HG02840 (cell line): ENCODE measurements around the gene EIF2D.

Experiments
- ATAC-seq: cut with Tn5 transposase; IDR thresholded peaks from one replicate; pipeline ENCODE4 v1.9.1; 2021; ENCODE audit warnings: mild to moderate bottlenecking, moderate library complexity, moderate number of reproducible peaks; ENCODE audit not compliant: unreplicated experiment, low FRiP score

EIF2D gene

DNA sequence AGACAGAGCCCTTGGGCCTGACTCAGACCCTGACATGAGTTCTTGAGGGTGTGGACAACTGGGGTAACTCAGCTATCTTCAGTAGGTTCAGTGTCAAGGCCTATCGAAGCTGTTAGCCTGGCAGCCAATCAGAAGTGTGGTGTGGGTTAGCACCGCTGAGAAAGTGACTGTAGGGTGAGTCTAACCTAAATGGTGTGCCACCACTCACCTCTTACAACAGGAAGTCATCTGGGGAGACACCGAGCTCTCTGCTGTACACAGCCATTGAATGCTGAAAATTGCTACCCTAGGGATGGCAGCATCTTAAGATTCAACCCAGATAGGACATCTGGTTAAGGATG lies 60.3 kb downstream of the EIF2D start:
- no peak for ATAC-seq

DNA sequence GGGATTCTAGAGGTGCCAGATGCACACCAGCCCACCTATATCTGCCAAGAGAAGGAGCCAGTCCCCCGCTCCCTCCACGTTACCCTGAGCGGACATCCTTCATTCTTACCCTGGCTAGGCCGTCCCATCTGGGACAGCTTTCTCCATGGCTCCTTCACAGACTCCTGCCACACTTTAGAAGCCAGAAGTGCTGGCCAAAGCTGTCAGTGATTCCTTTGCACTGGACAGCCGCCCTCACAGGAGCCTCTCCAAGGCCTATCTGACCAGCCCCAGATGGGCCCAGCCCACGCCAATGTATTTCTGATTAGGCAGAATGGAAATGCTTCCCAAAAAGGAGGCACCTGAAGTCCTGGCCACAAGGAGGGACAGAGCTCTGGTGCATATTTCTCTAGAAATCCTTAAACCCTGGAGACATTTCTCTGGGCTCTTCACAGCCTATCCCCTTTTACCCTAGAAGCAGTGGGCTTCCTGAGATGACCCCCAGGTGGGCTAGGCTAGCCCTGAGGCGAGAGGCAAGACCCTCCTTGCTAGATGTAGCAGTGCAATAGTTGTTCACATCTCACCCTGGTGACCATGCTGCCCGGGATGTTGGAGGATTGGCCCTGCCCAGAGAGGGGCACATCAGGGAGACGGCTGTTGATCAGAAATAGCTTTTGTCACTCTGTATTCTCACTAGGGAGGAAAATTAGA lies 60.8 kb downstream of the EIF2D start:
- no peak for ATAC-seq

DNA sequence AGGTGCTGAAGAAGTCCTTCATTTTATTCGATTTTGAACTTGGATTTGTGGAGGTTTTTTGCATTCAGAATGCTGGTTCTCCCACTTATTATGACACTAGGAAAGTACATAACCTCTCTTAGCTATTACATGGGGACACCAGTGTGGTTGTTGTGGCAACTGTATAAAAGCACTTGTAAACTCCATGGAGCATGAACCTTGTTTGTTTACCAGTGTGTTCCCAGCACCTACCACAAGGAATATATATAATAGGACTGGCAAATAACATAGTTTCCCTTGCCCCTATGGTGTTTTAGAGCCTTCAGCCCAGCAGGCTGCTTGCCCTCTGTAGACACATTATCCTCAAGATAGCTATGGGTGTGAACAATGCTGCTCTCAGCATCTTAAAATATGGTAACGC lies 61.8 kb downstream of the EIF2D start:
- ATAC-seq: no peak

DNA sequence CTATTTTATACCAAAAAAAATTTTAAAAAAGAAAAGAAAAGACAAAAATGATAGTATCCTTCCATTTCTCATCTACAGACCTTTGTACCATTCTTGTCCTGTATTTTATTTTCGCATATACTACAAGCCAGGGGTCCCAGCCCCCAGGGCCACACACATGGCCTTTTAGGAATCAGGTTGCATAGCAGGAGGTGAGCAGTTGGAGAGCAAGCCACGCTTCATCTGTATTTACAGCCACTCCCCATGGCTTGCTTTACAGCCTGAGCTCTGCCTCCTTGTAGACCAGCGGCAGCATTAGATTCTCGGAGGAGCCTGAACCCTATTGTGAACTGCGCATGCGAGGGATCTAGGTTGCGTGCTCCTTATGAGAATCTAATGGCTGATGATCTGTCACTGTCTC lies 65.2 kb downstream of the EIF2D start:
- ATAC-seq: no peak

DNA sequence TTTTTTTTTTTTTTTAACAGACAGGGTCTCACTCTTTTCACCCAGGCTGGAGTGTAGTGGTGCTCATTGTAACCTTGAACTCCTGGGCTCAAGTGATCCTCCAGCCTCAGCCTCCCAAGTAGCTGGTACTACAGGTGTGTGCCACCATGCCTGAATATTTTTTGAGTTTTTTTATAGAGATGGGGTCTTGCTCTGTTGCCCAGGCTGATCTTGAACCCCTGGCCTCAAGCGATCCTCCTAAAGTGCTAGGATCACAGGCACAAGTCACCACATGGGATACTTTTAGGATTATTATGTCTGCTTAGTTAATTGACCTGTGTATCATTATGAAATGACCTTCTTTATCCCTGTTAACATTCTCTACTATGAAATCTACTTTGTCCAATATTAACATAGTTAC lies 66.9 kb downstream of the EIF2D start:
- no peak for ATAC-seq

DNA sequence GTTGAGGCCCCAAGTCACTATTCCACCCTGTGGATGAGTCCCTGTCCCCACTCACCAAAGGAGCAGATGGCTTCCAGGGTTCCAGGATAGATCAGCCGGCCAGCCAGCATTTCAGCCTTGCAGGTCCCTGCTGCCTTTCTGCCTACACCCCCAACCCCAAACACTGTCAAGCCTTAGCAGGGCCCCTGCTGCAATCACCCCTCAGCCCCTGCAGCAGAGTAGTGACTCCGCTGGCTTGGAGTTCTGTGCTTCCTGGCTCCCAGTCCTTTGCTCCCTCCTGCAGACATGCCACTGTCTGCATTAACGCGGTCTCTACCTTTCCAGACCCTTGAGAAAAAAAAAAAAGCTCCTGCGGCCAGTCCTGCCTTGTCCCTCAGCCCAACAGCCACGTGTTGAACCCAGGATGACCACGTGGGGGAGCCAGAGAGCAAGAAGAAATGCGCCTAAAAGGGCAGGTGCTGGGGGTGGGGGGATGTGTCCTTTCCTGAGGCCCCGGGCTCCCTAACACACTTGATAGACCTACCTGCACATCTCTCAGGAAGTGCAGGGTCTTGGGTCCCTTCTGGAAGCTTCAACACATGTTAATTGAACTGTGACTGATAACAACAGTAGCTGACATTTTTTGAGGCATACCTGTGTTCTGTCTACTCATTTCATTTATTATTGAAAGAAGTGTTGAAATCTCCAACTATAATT lies 67.6 kb downstream of the EIF2D start:
- ATAC-seq: no peak
